ENCODE measurements around the gene ARIH2.
"Not testable (repeated sequence)": the region's sequence is repeated elsewhere in the genome, so short reads cannot be mapped to it uniquely, and the experiment has no call there.

Gene ARIH2

GRCh38 chr3:49004352-49005302 is 86.0 kb downstream of the ARIH2 start:
- ATAC-seq (no peak), DNase-seq (no peak)

- no peak for ATAC-seq
- no peak for DNase-seq
These were observed 86.7 kb downstream of the ARIH2 start for GRCh38 chr3:49005303-49005680.

GRCh38 chr3:49005998-49006397 is 87.4 kb downstream of the ARIH2 start:
- no peak for ATAC-seq
- DNase-seq, result no peak

GRCh38 chr3:49006408-49007067 is 87.9 kb downstream of the ARIH2 start:
- ATAC-seq (no peak), DNase-seq (no peak)

- DNase-seq (peak; percentile 98), ATAC-seq (peak; percentile 94)
These were observed 88.6 kb downstream of the ARIH2 start, which contains the start of gene WDR6 for GRCh38 chr3:49007068-49007770. WDR6 (plus strand) TSS chr3:49007391; CDS start chr3:49007432, 41 bp downstream.

- peak; percentile 91 for DNase-seq
- peak; percentile 67 for ATAC-seq
These were observed 89.3 kb downstream of the ARIH2 start for GRCh38 chr3:49007771-49008528.

- not testable (repeated sequence) for DNase-seq, ATAC-seq
These were observed 90.0 kb downstream of the ARIH2 start for GRCh38 chr3:49008627-49009026.

GRCh38 chr3:49009396-49009795 is 90.8 kb downstream of the ARIH2 start:
- DNase-seq, result no peak
- no peak for ATAC-seq

GRCh38 chr3:49012441-49013017 is 93.9 kb downstream of the ARIH2 start:
- ATAC-seq (no peak), DNase-seq (no peak)

- no peak for ATAC-seq
These were observed 94.6 kb downstream of the ARIH2 start for GRCh38 chr3:49013113-49013737.

GRCh38 chr3:49013738-49014660 is 95.4 kb downstream of the ARIH2 start:
- ATAC-seq, result peak; percentile 17

More at GRCh38 chr3:49013113-49013737, 94.6 kb downstream of the ARIH2 start:
- no peak for DNase-seq

GRCh38 chr3:49015072-49015471 is 96.4 kb downstream of the ARIH2 start:
- ATAC-seq (no peak), DNase-seq (no peak)

More at GRCh38 chr3:49013738-49014660, 95.4 kb downstream of the ARIH2 start:
- DNase-seq, result peak; percentile 63

GRCh38 chr3:49015765-49016164 is 97.1 kb downstream of the ARIH2 start:
- no peak for ATAC-seq
- no peak for DNase-seq

- DNase-seq, result no peak
- ATAC-seq, result no peak
These were observed 98.0 kb downstream of the ARIH2 start for GRCh38 chr3:49016414-49017228.

GRCh38 chr3:49017229-49017970 is 98.8 kb downstream of the ARIH2 start:
- DNase-seq (no peak), ATAC-seq (no peak)

GRCh38 chr3:49017971-49018706 is 99.5 kb downstream of the ARIH2 start, which contains the start of gene DALRD3:
DALRD3 (minus strand) TSS chr3:49018580; CDS start chr3:49018564, 16 bp downstream.
- DNase-seq (peak; percentile 72), ATAC-seq (peak; percentile 10)

GRCh38 chr3:49018707-49019006 is 100.0 kb downstream of the ARIH2 start:
- DNase-seq (no peak), ATAC-seq (no peak)

All from stimulated activated naive CD8-positive, alpha-beta T cell treated with anti-CD3 and anti-CD28 coated beads, Interleukin-15, Interleukin-2, amounts not matched to agents 100 U/mL and 50 U/mL, for 24 hours (primary cell).